GM19455 (cell line): ENCODE measurements around the gene PLK2.
A peak's percentile ranks its signal among the peaks of the same experiment; 100 is the strongest.

Experiments used
- ATAC-seq: cut with Tn5 transposase; IDR thresholded peaks from one replicate; pipeline ENCODE4 v1.9.1; 2021; ENCODE audit not compliant: unreplicated experiment

Gene PLK2

GRCh38 chr5:58481066-58481676 is 21.3 kb upstream of the PLK2 start:
- ATAC-seq = no peak

- no peak for ATAC-seq
Measured at GRCh38 chr5:58477760-58478376, 18.0 kb upstream of the PLK2 start.

GRCh38 chr5:58475404-58475803 is 15.5 kb upstream of the PLK2 start:
- no peak for ATAC-seq

- ATAC-seq = no peak
Measured at GRCh38 chr5:58469896-58470295, 10.0 kb upstream of the PLK2 start.

- ATAC-seq = peak; percentile 100
Measured at GRCh38 chr5:58466939-58467338, 7.1 kb upstream of the PLK2 start.

GRCh38 chr5:58462623-58463230 is 2.8 kb upstream of the PLK2 start:
- no peak for ATAC-seq

GRCh38 chr5:58462154-58462553 is 2.3 kb upstream of the PLK2 start:
- no peak for ATAC-seq

- peak; percentile 78 for ATAC-seq
Measured at GRCh38 chr5:58460732-58461286, 923 bp upstream of the PLK2 start.

GRCh38 chr5:58459146-58460001 is 512 bp downstream of the PLK2 start:
- no peak for ATAC-seq

- no peak for ATAC-seq
Measured at GRCh38 chr5:58458743-58459145, 1.1 kb downstream of the PLK2 start.

GRCh38 chr5:58458141-58458742 is 1.6 kb downstream of the PLK2 start:
- no peak for ATAC-seq

GRCh38 chr5:58457050-58457449 is 2.8 kb downstream of the PLK2 start:
- ATAC-seq = no peak

GRCh38 chr5:58456486-58456885 is 3.4 kb downstream of the PLK2 start:
- no peak for ATAC-seq

GRCh38 chr5:58456026-58456425 is 3.9 kb downstream of the PLK2 start:
- no peak for ATAC-seq

GRCh38 chr5:58455480-58455879 is 4.4 kb downstream of the PLK2 start:
- ATAC-seq = no peak

GRCh38 chr5:58455066-58455465 is 4.8 kb downstream of the PLK2 start:
- ATAC-seq = no peak

- ATAC-seq = no peak
Measured at GRCh38 chr5:58454025-58454424, 5.9 kb downstream of the PLK2 start.

GRCh38 chr5:58453306-58453705 is 6.6 kb downstream of the PLK2 start:
- no peak for ATAC-seq

GRCh38 chr5:58452566-58453258 is 7.2 kb downstream of the PLK2 start:
- ATAC-seq = no peak
